Skeletal muscle tissue (tissue), 4 donors: ENCODE measurements around the gene TRABD. TPM values are rescaled to one million over a fixed set of nuclear protein-coding genes. Genes with fewer than 3 reads are reported as not detected.
"Not testable (repeated sequence)": the region's sequence is repeated elsewhere in the genome, so short reads cannot be mapped to it uniquely, and the experiment has no call there.

Experiments
- H3K27ac ChIP-seq: one replicate; pipeline ENCODE4 v1.7.0; 2013; ENCODE audit warnings: mild to moderate bottlenecking, low read depth, low read length, inconsistent platforms
- H3K27me3 ChIP-seq, 3 donors: one replicate each; pipeline ENCODE4 v1.7.0; 2013; ENCODE audit warnings: low read length in 3 of 3; ENCODE audit not compliant: control insufficient read depth in 3 of 3, insufficient read depth in 3 of 3
- H3K36me3 ChIP-seq, 3 donors: one replicate each; pipeline ENCODE4 v1.7.0; 2013; ENCODE audit warnings: low read length in 3 of 3; ENCODE audit not compliant: control insufficient read depth in 3 of 3, insufficient read depth in 3 of 3
- H3K4me1 ChIP-seq, 3 donors: one replicate each; pipeline ENCODE4 v1.7.0; 2013; ENCODE audit warnings: low read length in 3 of 3, mild to moderate bottlenecking in 3 of 3; ENCODE audit not compliant: control insufficient read depth in 3 of 3, insufficient read depth in 3 of 3
- H3K4me3 ChIP-seq, 3 donors: one replicate each; pipeline ENCODE4 v1.7.0; 2013; ENCODE audit warnings: low read length in 3 of 3
- H3K9ac ChIP-seq, 3 donors: one replicate each; pipeline ENCODE4 v1.7.0; 2013; ENCODE audit warnings: low read length in 3 of 3, mild to moderate bottlenecking in 3 of 3, moderate library complexity in 2 of 3, low read depth in 1 of 3
- H3K9me3 ChIP-seq, 3 donors: one replicate each; pipeline ENCODE4 v1.7.0; 2013; ENCODE audit warnings: low read length in 3 of 3; ENCODE audit not compliant: control insufficient read depth in 3 of 3
- total RNA-seq: library from RNA; depleted of rRNA; stranded (reverse); fragments of >200 nt; gene quantifications from one replicate; pipeline ENCODE4 v1.2.3, GENCODE V29; 2014
- donor health status: Osteomylitis.

Gene TRABD
- total RNA-seq, result 4.7 TPM

GRCh38 chr22:50185375-50186087 is at the start of gene TRABD:
Gene TRABD (plus strand): TSS chr22:50185913. CDS start chr22:50193061, 7,148 bp downstream.
- Histone ChIP-seq H3K27me3 (peaks cover 0 to under 1% (median 0%) of the 10 kb centered on the region in 3 donors), H3K36me3 (no peaks in the 10 kb centered on the region), H3K4me3 (peak within 1 kb of the TSS; percentile 83 to 91 (median 89)), H3K27ac (no peak within 1 kb of the TSS), H3K4me1 (peaks cover 25 to 35% (median 34%) of the 10 kb centered on the region in 3 donors), H3K9ac (peak within 1 kb of the TSS; percentile 80 to 86 (median 81)), H3K9me3 (no peaks in the 10 kb centered on the region)

- Histone ChIP-seq H3K9me3 (peaks cover 0 to 2% (median 0%) of the 10 kb centered on the region in 3 donors), H3K27me3 (peaks cover 0 to 12% (median 11%) of the 10 kb centered on the region in 3 donors), H3K36me3 (no peaks in the 10 kb centered on the region), H3K4me1 (no peaks in the 10 kb centered on the region), H3K27ac (no peak overlapping the region), H3K4me3 (no peak overlapping the region), H3K9ac (no peak overlapping the region)
Observed at GRCh38 chr22:50136581-50137015, 49.1 kb upstream of the TRABD start.

- H3K4me3 ChIP-seq, H3K27ac ChIP-seq, H3K4me1 ChIP-seq, H3K9ac ChIP-seq, H3K9me3 ChIP-seq, H3K36me3 ChIP-seq: not testable (repeated sequence)
- H3K27me3 ChIP-seq, result peaks cover 4 to 15% (median 14%) of the 10 kb centered on the region in 3 donors
Observed at GRCh38 chr22:50137277-50137676, 48.4 kb upstream of the TRABD start.

GRCh38 chr22:50138041-50138440 is 47.7 kb upstream of the TRABD start:
- peaks cover 7 to 21% (median 17%) of the 10 kb centered on the region in 3 donors for H3K27me3 ChIP-seq
- no peaks in the 10 kb centered on the region for H3K4me1 ChIP-seq
- no peak overlapping the region for H3K27ac ChIP-seq
- H3K36me3 ChIP-seq, result no peaks in the 10 kb centered on the region
- no peak overlapping the region for H3K9ac ChIP-seq
- H3K4me3 ChIP-seq, result no peak overlapping the region
- H3K9me3 ChIP-seq, result no peaks in the 10 kb centered on the region

GRCh38 chr22:50138988-50139387 is 46.7 kb upstream of the TRABD start:
- peaks cover 17 to 31% (median 22%) of the 10 kb centered on the region in 3 donors for H3K27me3 ChIP-seq
- no peaks in the 10 kb centered on the region for H3K9me3 ChIP-seq
- H3K9ac ChIP-seq, result no peak overlapping the region
- no peak overlapping the region for H3K4me3 ChIP-seq
- H3K4me1 ChIP-seq, result no peaks in the 10 kb centered on the region
- H3K36me3 ChIP-seq, result no peaks in the 10 kb centered on the region
- H3K27ac ChIP-seq, result no peak overlapping the region

GRCh38 chr22:50139843-50140415 is 45.8 kb upstream of the TRABD start:
- Histone ChIP-seq H3K27me3 (peaks cover 18 to 32% (median 25%) of the 10 kb centered on the region in 3 donors), H3K9me3 (no peaks in the 10 kb centered on the region), H3K9ac (no peak overlapping the region), H3K4me1 (no peaks in the 10 kb centered on the region), H3K36me3 (no peaks in the 10 kb centered on the region), H3K4me3 (no peak overlapping the region), H3K27ac (no peak overlapping the region)

- Histone ChIP-seq H3K4me3 (no peak overlapping the region), H3K27ac (no peak overlapping the region), H3K27me3 (peaks cover 20 to 32% (median 27%) of the 10 kb centered on the region in 3 donors), H3K9me3 (no peaks in the 10 kb centered on the region), H3K4me1 (no peaks in the 10 kb centered on the region), H3K9ac (no peak overlapping the region), H3K36me3 (no peaks in the 10 kb centered on the region)
Observed at GRCh38 chr22:50140615-50141014, 45.1 kb upstream of the TRABD start.

- Histone ChIP-seq H3K4me1 (no peaks in the 10 kb centered on the region), H3K27me3 (peaks cover 23 to 41% (median 35%) of the 10 kb centered on the region in 3 donors), H3K36me3 (no peaks in the 10 kb centered on the region), H3K9ac (no peak overlapping the region), H3K9me3 (no peaks in the 10 kb centered on the region), H3K27ac (no peak overlapping the region), H3K4me3 (no peak overlapping the region)
Observed at GRCh38 chr22:50141462-50141861, 44.3 kb upstream of the TRABD start.

GRCh38 chr22:50141891-50142363 is 43.8 kb upstream of the TRABD start:
- no peak overlapping the region for H3K9ac ChIP-seq
- no peak overlapping the region for H3K4me3 ChIP-seq
- H3K4me1 ChIP-seq, result no peaks in the 10 kb centered on the region
- no peak overlapping the region for H3K27ac ChIP-seq
- peaks cover 23 to 42% (median 38%) of the 10 kb centered on the region in 3 donors for H3K27me3 ChIP-seq
- H3K9me3 ChIP-seq, result no peaks in the 10 kb centered on the region
- no peaks in the 10 kb centered on the region for H3K36me3 ChIP-seq

GRCh38 chr22:50143096-50143495 is 42.6 kb upstream of the TRABD start:
- Histone ChIP-seq H3K27ac (no peak overlapping the region), H3K27me3 (peaks cover 23 to 42% (median 39%) of the 10 kb centered on the region in 3 donors), H3K36me3 (no peaks in the 10 kb centered on the region), H3K4me1 (no peaks in the 10 kb centered on the region), H3K9ac (no peak overlapping the region), H3K9me3 (no peaks in the 10 kb centered on the region), H3K4me3 (no peak overlapping the region)
